Ovary (tissue), 9 donors: ENCODE results near the gene SLC9A3. TPM values are rescaled to one million over a fixed set of nuclear protein-coding genes. Genes with fewer than 3 reads are reported as not detected.
"Not testable (repeated sequence)": the region's sequence is repeated elsewhere in the genome, so short reads cannot be mapped to it uniquely, and the experiment has no call there.

Experiments
- DNase-seq, 5 donors: peaks; one replicate each; pipeline ENCODE4 v3.0.0-alpha.2; 2019 to 2020
- H3K27ac ChIP-seq, 2 donors: fragments of 200-600 bp; one replicate each; pipeline versions ENCODE4 v1.5.1 to v1.8.0; 2019 to 2022
- H3K27me3 ChIP-seq: fragments of 200-600 bp; one replicate; pipeline ENCODE4 v1.8.0; 2022
- H3K36me3 ChIP-seq: fragments of 200-600 bp; sonication (generic); one replicate; pipeline ENCODE4 v1.5.1; 2019
- H3K4me1 ChIP-seq: one replicate; pipeline ENCODE4 v1.8.1; 2013; ENCODE audit warnings: mild to moderate bottlenecking, moderate library complexity; ENCODE audit not compliant: insufficient read depth
- H3K4me3 ChIP-seq: fragments of 200-600 bp; sonication (generic); one replicate; pipeline ENCODE4 v1.5.1; 2017
- H3K9me3 ChIP-seq, 2 donors: fragments of 200-600 bp in 1 of 2; sonication (generic) in 1 of 2; one replicate each; pipeline versions ENCODE4 v1.5.1 to v1.8.1; 2013 to 2019; ENCODE audit warnings: mild to moderate bottlenecking in 1 of 2, moderate library complexity in 1 of 2
- CTCF ChIP-seq, 3 donors: fragments of 450-650 bp in 2 of 3; fragments of 200-600 bp in 1 of 3; IDR thresholded peaks; one replicate each; pipeline versions ENCODE4 v1.5.1 to v1.8.0; 2016 to 2022; ENCODE audit warnings: antibody characterized with exemption in 3 of 3, mild to moderate bottlenecking in 1 of 3
- EP300 ChIP-seq: sonication (generic); formaldehyde crosslinking; IDR thresholded peaks from one replicate; pipeline ENCODE4 v1.6.1; 2017; ENCODE audit warnings: antibody characterized with exemption
- POLR2A ChIP-seq: fragments of 450-650 bp; IDR thresholded peaks from one replicate; pipeline ENCODE4 v1.6.1; 2017; ENCODE audit warnings: antibody characterized with exemption, mild to moderate bottlenecking, moderate library complexity
- WGBS, 3 donors: extraction: QIAGEN DNeasy Blood & Tissue Kit in 1 of 3; methylation state at CpG; one replicate each; pipeline versions ENCODE4 v1.1.5 to v1.1.7; 2013 to 2017; 5-methylcytosine and 5-hydroxymethylcytosine counted together
- intact Hi-C, 4 donors: fragments of 100-400 bp; cut with DNase I; formaldehyde crosslinking; loops; one replicate each; pipeline versions ENCODE4 v1.11.0 to v1.15.1; 2022 to 2023
- polyA plus RNA-seq, 2 donors: library from polyadenylated mRNA; stranded (reverse); fragments of 200-250 nt in 1 of 2; fragments of 350-450 nt in 1 of 2; fragmentation: Illumina TruSeq in 1 of 2; extraction: RNeasy Lipid Tissue Mini Kit (QIAGEN cat#74804) in 1 of 2; gene quantifications; one replicate each; pipeline ENCODE4 v1.2.3, GENCODE V29; 2013 to 2014
- total RNA-seq, 7 donors: library from RNA; depleted of rRNA in 2 of 7; stranded (reverse); fragments of >200 nt in 2 of 7; fragmentation: NEBNext Ultra II Directional in 3 of 7; extraction: Animal tissue kit (Norgen Biotek cat#: 25700) in 3 of 7; gene quantifications; one replicate each; pipeline versions ENCODE4 v1.1.0 to v1.2.4, GENCODE V29; 2016 to 2023
- donor health status: DM: no; HTN: no; CAD: no; lungs with moderate emphysema.
- donor health status: DM: no; HTN: no; CAD: no.
- donor health status: Bipolar disorder and iron deficiency.
- donor health status: DM: yes; HTN: yes; CAD: no.
- donor health status: DM: no; HTN: no; CAD: no.
- donor health status: DM: yes; HTN: yes; CAD: no.

Gene SLC9A3
- total and polyA plus RNA-seq, 9 donors, result 1.2 to 3.6 (median 1.9) TPM

GRCh38 chr5:510521-510920 is 13.7 kb downstream of the SLC9A3 start:
- Histone ChIP-seq H3K27ac (no peak overlapping the region), H3K27me3 (no peaks in the 10 kb centered on the region), H3K36me3 (no peaks in the 10 kb centered on the region), H3K4me1 (no peaks in the 10 kb centered on the region), H3K9me3 (no peaks in the 10 kb centered on the region), H3K4me3 (no peak overlapping the region)
- no peak for DNase-seq
- intact Hi-C loops, result no loop called here
- TF ChIP-seq CTCF (IDR thresholded peaks at IDR 0.05) (no peak), POLR2A (no peak), EP300 (no peak)
- 69 to 73% (median 73%) methylated on average over 9 of the region's 9 CpGs for WGBS, 3 donors

GRCh38 chr5:509611-510185 is 14.6 kb downstream of the SLC9A3 start:
- H3K27me3 ChIP-seq, result no peaks in the 10 kb centered on the region
- WGBS, 3 donors, result 64 to 75% (median 65%) methylated on average over 22 of the region's 22 CpGs
- H3K36me3 ChIP-seq, result no peaks in the 10 kb centered on the region
- intact Hi-C loops, result no loop called here
- TF ChIP-seq POLR2A, result no peak
- H3K4me1 ChIP-seq, result no peaks in the 10 kb centered on the region
- H3K4me3 ChIP-seq, result no peak overlapping the region
- H3K27ac ChIP-seq, result no peak overlapping the region
- peaks cover 0 to under 1% of the 10 kb centered on the region in 2 donors for H3K9me3 ChIP-seq
- DNase-seq, result no peak

GRCh38 chr5:507986-508575 is 16.2 kb downstream of the SLC9A3 start:
- intact Hi-C loops, H3K36me3 ChIP-seq, H3K9me3 ChIP-seq, H3K27me3 ChIP-seq, DNase-seq, H3K27ac ChIP-seq, H3K4me3 ChIP-seq, H3K4me1 ChIP-seq: not testable (repeated sequence)
- WGBS, 3 donors, result 95 to 97% (median 96%) methylated on average over 42 of the region's 42 CpGs

- H3K4me1 ChIP-seq, result no peaks in the 10 kb centered on the region
- WGBS, 3 donors, result 67 to 72% (median 70%) methylated on average over 30 of the region's 30 CpGs
- intact Hi-C loops, result no loop called here
- DNase-seq, result no peak
- no peaks in the 10 kb centered on the region for H3K27me3 ChIP-seq
- peaks cover 0 to 4% of the 10 kb centered on the region in 2 donors for H3K9me3 ChIP-seq
- TF ChIP-seq EP300, result no peak
- no peak for TF ChIP-seq POLR2A
- TF ChIP-seq CTCF (IDR thresholded peaks at IDR 0.05), result no peak
- no peak overlapping the region for H3K27ac ChIP-seq
- no peak overlapping the region for H3K4me3 ChIP-seq
- no peaks in the 10 kb centered on the region for H3K36me3 ChIP-seq
Observed at GRCh38 chr5:505951-506525, 18.2 kb downstream of the SLC9A3 start.

- intact Hi-C loops, result no loop called here
- Histone ChIP-seq H3K9me3 (peaks cover 0 to 4% of the 10 kb centered on the region in 2 donors), H3K27me3 (no peaks in the 10 kb centered on the region), H3K4me3 (no peak overlapping the region), H3K36me3 (no peaks in the 10 kb centered on the region), H3K27ac (no peak overlapping the region), H3K4me1 (no peaks in the 10 kb centered on the region)
- DNase-seq, result no peak
- 52 to 56% (median 55%) methylated on average over 27 to 33 of the region's 33 CpGs for WGBS, 3 donors
- TF ChIP-seq POLR2A, result no peak
- no peak for TF ChIP-seq EP300
- no peak for TF ChIP-seq CTCF (IDR thresholded peaks at IDR 0.05)
Observed at GRCh38 chr5:504326-505154, 19.7 kb downstream of the SLC9A3 start.
